TTC549 (cell line): ENCODE measurements around the gene GRIK4.

Experiments used
- FAIRE-seq: peaks from 2 replicates; lab custom pipeline; 2012; peaks lifted over from hg19 to GRCh38; lab: Jason Lieb, UNC

GRIK4 gene

GRCh38 chr11:120853435-120853834 lies 341.9 kb downstream of the GRIK4 start:
- FAIRE-seq = no peak

- FAIRE-seq = no peak
These were observed 343.4 kb downstream of the GRIK4 start for GRCh38 chr11:120854988-120855387.

GRCh38 chr11:120857508-120857907 lies 346.0 kb downstream of the GRIK4 start:
- FAIRE-seq = no peak

- FAIRE-seq = no peak
These were observed 347.2 kb downstream of the GRIK4 start for GRCh38 chr11:120858740-120859139.

- FAIRE-seq = no peak
These were observed 348.2 kb downstream of the GRIK4 start for GRCh38 chr11:120859552-120860295.

GRCh38 chr11:120863359-120863758 lies 351.8 kb downstream of the GRIK4 start:
- FAIRE-seq = no peak

GRCh38 chr11:120867024-120867423 lies 355.5 kb downstream of the GRIK4 start:
- no peak for FAIRE-seq

GRCh38 chr11:120867531-120867930 lies 356.0 kb downstream of the GRIK4 start:
- FAIRE-seq = no peak

- no peak for FAIRE-seq
These were observed 356.4 kb downstream of the GRIK4 start for GRCh38 chr11:120867988-120868387.

GRCh38 chr11:120869097-120869496 lies 357.5 kb downstream of the GRIK4 start:
- no peak for FAIRE-seq

GRCh38 chr11:120869516-120870011 lies 358.0 kb downstream of the GRIK4 start:
- no peak for FAIRE-seq

GRCh38 chr11:120871194-120871593 lies 359.6 kb downstream of the GRIK4 start:
- no peak for FAIRE-seq

- FAIRE-seq = no peak
These were observed 360.4 kb downstream of the GRIK4 start for GRCh38 chr11:120871924-120872323.

GRCh38 chr11:120873966-120874735 lies 362.6 kb downstream of the GRIK4 start:
- no peak for FAIRE-seq

GRCh38 chr11:120875986-120876385 lies 364.4 kb downstream of the GRIK4 start:
- FAIRE-seq = no peak

GRCh38 chr11:120877746-120878365 lies 366.3 kb downstream of the GRIK4 start:
- no peak for FAIRE-seq

- FAIRE-seq = no peak
These were observed 367.2 kb downstream of the GRIK4 start for GRCh38 chr11:120878781-120879180.

- no peak for FAIRE-seq
These were observed 369.1 kb downstream of the GRIK4 start for GRCh38 chr11:120880498-120881175.

GRCh38 chr11:120881596-120881995 lies 370.0 kb downstream of the GRIK4 start:
- no peak for FAIRE-seq

- no peak for FAIRE-seq
These were observed 370.6 kb downstream of the GRIK4 start for GRCh38 chr11:120882175-120882574.

- FAIRE-seq = no peak
These were observed 372.0 kb downstream of the GRIK4 start for GRCh38 chr11:120883404-120884080.
